ENCODE results near the gene DDX20. TPM values are rescaled to one million over a fixed set of nuclear protein-coding genes. Genes with fewer than 3 reads are reported as not detected.
A peak's percentile ranks its signal among the peaks of the same experiment; 100 is the strongest.

DDX20 gene
- total and polyA plus RNA-seq, 2 donors (not counting 3 experiments of a cell fraction or from before 2014, with no cell fraction given), result 4.1 to 15.9 TPM

- CTCF ChIA-PET, result interaction anchor here (0.6 to 4.3 kb wide), 5 partner anchors 11 to 226 kb away, joined by 4 to 30 read pairs (median 14); no protein-coding TSS in a partner anchor
- intact Hi-C loops (cut with micrococcal nuclease), result loop anchor here (1.0 to 10.0 kb wide), 2 partner anchors 22 to 769 kb away; partner anchors contain the start of genes DDX20 and LRIF1
- dilution Hi-C loops (cut with MboI; ENCODE audit: extremely low pct_ligation_motif_present, low sequenced_read_pairs), result no loop called here
- Histone ChIP-seq H3K79me2 (ENCODE audit: control insufficient read depth, insufficient read depth, low read length) (no peaks in the 10 kb centered on the region), H2AFZ (ENCODE audit: low read depth, low read length) (peak overlapping the region; percentile 46), H3K9me1 (replicated peaks; ENCODE audit: control insufficient read depth, extremely low read depth, insufficient read depth, low read length) (no peaks in the 10 kb centered on the region), H3K36me3 (ENCODE audit: control insufficient read depth in 2 of 2, extremely low read depth in 1 of 2, insufficient read depth in 2 of 2, low read length in 2 of 2) (no peaks in the 10 kb centered on the region), H4K20me1 (replicated peaks; ENCODE audit: control insufficient read depth, extremely low read depth, insufficient read depth, low read length) (no peaks in the 10 kb centered on the region), H3K27me3 (ENCODE audit: control insufficient read depth in 2 of 2, insufficient read depth in 2 of 2, low read length in 2 of 2) (no peaks in the 10 kb centered on the region), H3K9me3 (replicated peaks; ENCODE audit: control insufficient read depth, insufficient read depth, low read length) (no peaks in the 10 kb centered on the region), H3K4me3 (replicated peaks in 1 of 3; ENCODE audit: insufficient read depth in 1 of 3, low read depth in 1 of 3, low read length in 3 of 3) (no peak overlapping the region), H3K4me2 (ENCODE audit: insufficient read depth, low read length) (peak overlapping the region; percentile 50), H3K4me1 (ENCODE audit: control insufficient read depth, extremely low read depth, insufficient read depth, low read length) (peaks cover 36% of the 10 kb centered on the region), H3K9ac (replicated peaks; ENCODE audit: extremely low read depth, insufficient read depth, low read length) (peak overlapping the region; percentile 59), H3K27ac (ENCODE audit: insufficient read depth, low read depth, low read length) (peak overlapping the region; percentile 89)
- POLR2A ChIA-PET, result interaction anchor here (1.0 kb wide), 1 partner anchor 13 kb away, joined by 3 read pairs; no protein-coding TSS in a partner anchor
- TSS peak; percentile 78 for BruUV-seq (replicated peaks)
- DNase-seq (ENCODE audit: low read depth, low spot score) (peak; percentile 78), FAIRE-seq (peak; percentile 94)
- TF ChIP-seq GATA2 (IDR thresholded peaks at IDR 0.05; ENCODE audit: insufficient read depth, insufficient read length, low read depth, low read length) (no peak), MYC (IDR thresholded peaks at IDR 0.05; ENCODE audit: low read depth, low read length) (no peak), POLR2A (IDR thresholded peaks at IDR 0.05; ENCODE audit: low read depth, low read length) (peak; percentile 41), MAX (IDR thresholded peaks at IDR 0.05; ENCODE audit: insufficient read depth, insufficient read length) (peak; percentile 20), FOS (IDR thresholded peaks at IDR 0.05; ENCODE audit: borderline replicate concordance, insufficient read depth, low read length) (peak; percentile 87), EZH2 (IDR thresholded peaks at IDR 0.05; ENCODE audit: borderline replicate concordance, low read depth, low read length, severe bottlenecking) (no peak), JUN (IDR thresholded peaks at IDR 0.05; ENCODE audit: borderline replicate concordance, insufficient read depth, insufficient read length, low read depth) (peak; percentile 88), CTCF (IDR thresholded peaks at IDR 0.05; ENCODE audit: extremely low read depth in 1 of 2, insufficient read depth in 1 of 2, low read depth in 1 of 2, low read length in 2 of 2) (no peak), POLR2AphosphoS5 (IDR thresholded peaks at IDR 0.05; ENCODE audit: insufficient read depth, low read depth, low read length) (peak; percentile 50)
Measured at GRCh38 chr1:111733183-111733991, 22.3 kb upstream of the DDX20 start.

Data from endothelial cell of umbilical vein (primary cell).